HEK293 (cell line): ENCODE measurements around the gene ZNF710.

Experiments used
- CTCF ChIA-PET: fragments of 350-600 bp; formaldehyde crosslinking; extraction: SDS; loops from one replicate; lab custom pipeline; 2021; ENCODE audit warnings: antibody characterized with exemption; lab: Yijun Ruan, JAX
- POLR2A ChIA-PET: fragments of 300-600 bp; formaldehyde crosslinking; extraction: SDS; loops from one replicate; lab custom pipeline; 2020; ENCODE audit warnings: antibody characterized with exemption, inconsistent platforms; lab: Yijun Ruan, JAX
- H3K27ac ChIP-seq: fragments of 200-500 bp; sonication (Bioruptor generic); 2 replicates; pipeline ENCODE4 v1.5.1; 2014; ENCODE audit warnings: low read depth, low read length, control low read depth, inconsistent platforms; ENCODE audit errors: extremely low read depth
- H3K36me3 ChIP-seq, 2 experiments: fragments of 200-500 bp in 1 of 2; sonication (Bioruptor generic) in 1 of 2; 1 replicate in 1 of 2; 2 replicates in 1 of 2; pipeline ENCODE4 v1.5.1; 2014 to 2017; ENCODE audit warnings: inconsistent platforms in 2 of 2, low read length in 2 of 2; ENCODE audit not compliant: control insufficient read depth in 2 of 2, insufficient read depth in 1 of 2
- H3K4me1 ChIP-seq: fragments of 200-500 bp; sonication (Bioruptor generic); 2 replicates; pipeline ENCODE4 v1.5.1; 2014; ENCODE audit warnings: mild to moderate bottlenecking, low read length, inconsistent platforms; ENCODE audit not compliant: control insufficient read depth, insufficient read depth
- H3K4me3 ChIP-seq: 2 replicates; pipeline ENCODE4 v1.5.1; 2011; ENCODE audit warnings: low read depth, mild to moderate bottlenecking, control low read depth, low read length, moderate library complexity
- H3K9me3 ChIP-seq: fragments of 200-500 bp; sonication (Bioruptor generic); 2 replicates; pipeline ENCODE4 v1.5.1; 2014; ENCODE audit warnings: low read depth, low read length, inconsistent platforms; ENCODE audit not compliant: control insufficient read depth, insufficient read depth
- ATF2 ChIP-seq: fragments of 450-650 bp; formaldehyde crosslinking; IDR thresholded peaks from 2 replicates; pipeline ENCODE4 v1.5.1; 2016; ENCODE audit warnings: missing biosample characterization, missing genetic modification characterization, low read depth
- EGR2 ChIP-seq: fragments of 450-650 bp; formaldehyde crosslinking; IDR thresholded peaks from 2 replicates; pipeline ENCODE4 v1.5.1; 2016; ENCODE audit warnings: low read depth, missing biosample characterization, missing genetic modification characterization
- ELK4 ChIP-seq: IDR thresholded peaks from 2 replicates; pipeline ENCODE4 v1.6.1; 2011; ENCODE audit warnings: mild to moderate bottlenecking, low read depth, low read length, borderline replicate concordance
- GLI2 ChIP-seq: fragments of 450-650 bp; formaldehyde crosslinking; IDR thresholded peaks from 2 replicates; pipeline ENCODE4; 2017; ENCODE audit warnings: missing biosample characterization, missing genetic modification characterization, low read depth, borderline replicate concordance
- GLIS1 ChIP-seq: fragments of 450-650 bp; formaldehyde crosslinking; IDR thresholded peaks from 2 replicates; pipeline ENCODE4 v1.5.1; 2016; ENCODE audit warnings: missing biosample characterization, missing genetic modification characterization
- IKZF3 ChIP-seq: fragments of 450-650 bp; IDR thresholded peaks from 2 replicates; pipeline ENCODE4 v1.5.0; 2018; ENCODE audit warnings: missing biosample characterization, mild to moderate bottlenecking, missing genetic modification characterization, moderate library complexity
- KLF1 ChIP-seq: fragments of 450-650 bp; formaldehyde crosslinking; IDR thresholded peaks from 2 replicates; pipeline ENCODE4 v1.5.1; 2016; ENCODE audit warnings: missing biosample characterization, missing genetic modification characterization
- PRDM1 ChIP-seq: fragments of 450-650 bp; formaldehyde crosslinking; IDR thresholded peaks from 2 replicates; pipeline ENCODE4; 2016; ENCODE audit warnings: missing biosample characterization, missing genetic modification characterization
- YY2 ChIP-seq: fragments of 450-650 bp; formaldehyde crosslinking; IDR thresholded peaks from 2 replicates; pipeline ENCODE4 v1.5.1; 2016; ENCODE audit warnings: missing biosample characterization, missing genetic modification characterization
- ZBTB48 ChIP-seq: fragments of 450-650 bp; formaldehyde crosslinking; IDR thresholded peaks from 2 replicates; pipeline ENCODE4 v1.5.1; 2016; ENCODE audit warnings: missing biosample characterization, missing genetic modification characterization
- ZBTB7A ChIP-seq: fragments of 450-650 bp; formaldehyde crosslinking; IDR thresholded peaks from 2 replicates; pipeline ENCODE4 v1.5.1; 2016; ENCODE audit warnings: low read depth, missing biosample characterization, missing genetic modification characterization
- ZBTB8A ChIP-seq: fragments of 450-650 bp; formaldehyde crosslinking; IDR thresholded peaks from 2 replicates; pipeline ENCODE4 v1.5.1; 2016; ENCODE audit warnings: missing biosample characterization, missing genetic modification characterization
- ZIC2 ChIP-seq: fragments of 450-650 bp; formaldehyde crosslinking; IDR thresholded peaks from 2 replicates; pipeline ENCODE4 v1.5.1; 2016; ENCODE audit warnings: missing biosample characterization, missing genetic modification characterization
- ZNF133 ChIP-seq: fragments of 450-650 bp; formaldehyde crosslinking; IDR thresholded peaks from 2 replicates; pipeline ENCODE4 v1.5.1; 2016; ENCODE audit warnings: missing biosample characterization, missing genetic modification characterization
- ZNF214 ChIP-seq: fragments of 450-650 bp; formaldehyde crosslinking; IDR thresholded peaks from 2 replicates; pipeline ENCODE4 v1.5.1; 2017; ENCODE audit warnings: missing biosample characterization, mild to moderate bottlenecking, missing genetic modification characterization, borderline replicate concordance
- ZNF248 ChIP-seq: fragments of 450-650 bp; formaldehyde crosslinking; IDR thresholded peaks from 2 replicates; pipeline ENCODE4 v1.5.1; 2017; ENCODE audit warnings: missing biosample characterization, missing genetic modification characterization
- ZNF473 ChIP-seq: fragments of 450-650 bp; formaldehyde crosslinking; IDR thresholded peaks from 2 replicates; pipeline ENCODE4 v1.5.1; 2017; ENCODE audit warnings: missing biosample characterization, missing genetic modification characterization
- ZNF610 ChIP-seq: fragments of 450-650 bp; formaldehyde crosslinking; IDR thresholded peaks from 2 replicates; pipeline ENCODE4 v1.5.1; 2016; ENCODE audit warnings: missing biosample characterization, missing genetic modification characterization, borderline replicate concordance
- ZNF623 ChIP-seq: fragments of 450-650 bp; formaldehyde crosslinking; IDR thresholded peaks from 2 replicates; pipeline ENCODE4 v1.5.1; 2016; ENCODE audit warnings: missing biosample characterization, missing genetic modification characterization
- ZNF704 ChIP-seq: fragments of 450-650 bp; formaldehyde crosslinking; IDR thresholded peaks from 2 replicates; pipeline ENCODE4 v1.5.1; 2016; ENCODE audit warnings: missing biosample characterization, missing genetic modification characterization
- ZNF747 ChIP-seq: fragments of 450-650 bp; formaldehyde crosslinking; IDR thresholded peaks from 2 replicates; pipeline ENCODE4 v1.5.1; 2016; ENCODE audit warnings: missing biosample characterization, missing genetic modification characterization
- ZNF843 ChIP-seq: fragments of 450-650 bp; formaldehyde crosslinking; IDR thresholded peaks from 2 replicates; pipeline ENCODE4 v1.5.1; 2016; ENCODE audit warnings: missing biosample characterization, missing genetic modification characterization
- ZSCAN5A ChIP-seq: fragments of 450-650 bp; formaldehyde crosslinking; IDR thresholded peaks from 2 replicates; pipeline ENCODE4 v1.5.1; 2016; ENCODE audit warnings: missing biosample characterization, missing genetic modification characterization
- TF ChIP-seq, protein P1 (sequence below): fragments of 450-650 bp; formaldehyde crosslinking; IDR thresholded peaks from 2 replicates; pipeline ENCODE4 v1.5.1; 2016; ENCODE audit warnings: missing biosample characterization, missing genetic modification characterization

The ZNF710 gene

GRCh38 chr15:90054618-90055097, 53.5 kb downstream of the ZNF710 start:
- Histone ChIP-seq H3K27ac (peak overlapping the region; percentile 11; the same call in 1 of the 2 replicates), H3K36me3 (no peaks in the 10 kb centered on the region), H3K4me3 (no peak overlapping the region), H3K9me3 (no peaks in the 10 kb centered on the region), H3K4me1 (peaks cover 9% of the 10 kb centered on the region)
- TF ChIP-seq ZIC2 (tag by site-specific recombination) (0 out of 2 replicates have a peak, but pooled peaks have one; percentile 11), ZBTB8A (tag by site-specific recombination) (peak; percentile 46; the same call in 1 of the 2 replicates), ZSCAN5A (tag by site-specific recombination) (no peak), IKZF3 (tag by site-specific recombination) (peak; percentile 33; the same call in 1 of the 2 replicates), ZNF623 (no peak), GLIS1 (peak; percentile 36; the same call in 1 of the 2 replicates), ZBTB48 (tag by site-specific recombination) (0 out of 2 replicates have a peak, but pooled peaks have one; percentile 38)
- POLR2A ChIA-PET, result interaction anchor here (0.5 kb wide), 1 partner anchor 88 kb away, joined by 5 read pairs; no protein-coding TSS in a partner anchor
- CTCF ChIA-PET, result interaction anchor here (0.6 to 3.2 kb wide), 4 partner anchors 16 to 265 kb away, joined by 3 to 17 read pairs (median 4); no protein-coding TSS in a partner anchor

DNA sequence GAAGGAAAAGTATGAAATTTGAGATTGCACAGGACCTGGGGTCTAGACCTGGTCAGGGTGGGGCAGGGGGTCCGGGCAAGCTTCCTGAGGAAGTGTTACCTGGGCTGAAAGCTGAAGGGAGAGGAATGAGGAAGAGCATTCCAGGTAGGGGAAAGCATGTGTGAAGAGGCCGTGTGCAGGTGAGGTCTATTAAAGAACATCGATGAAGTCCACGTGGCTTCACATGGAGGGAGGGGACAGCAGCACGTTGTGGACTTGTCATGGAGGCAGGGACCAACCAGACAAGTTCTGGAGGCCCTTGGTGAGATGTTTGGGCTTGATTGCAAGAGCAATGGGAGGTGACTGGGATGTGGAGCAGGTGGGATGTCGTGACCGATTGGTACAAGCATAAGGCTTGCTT, 54.1 kb downstream of the ZNF710 start:
- POLR2A ChIA-PET, result interaction anchor here (0.5 kb wide), 1 partner anchor 89 kb away, joined by 5 read pairs; no protein-coding TSS in a partner anchor
- H3K4me3 ChIP-seq, result no peak overlapping the region
- no peaks in the 10 kb centered on the region for H3K9me3 ChIP-seq
- H3K36me3 ChIP-seq, result no peaks in the 10 kb centered on the region
- no peak for TF ChIP-seq ZNF214 (tag by site-specific recombination)
- TF ChIP-seq ZNF704 (tag by site-specific recombination), result no peak
- no peak for TF ChIP-seq ZNF248
- TF ChIP-seq, protein P1, sequence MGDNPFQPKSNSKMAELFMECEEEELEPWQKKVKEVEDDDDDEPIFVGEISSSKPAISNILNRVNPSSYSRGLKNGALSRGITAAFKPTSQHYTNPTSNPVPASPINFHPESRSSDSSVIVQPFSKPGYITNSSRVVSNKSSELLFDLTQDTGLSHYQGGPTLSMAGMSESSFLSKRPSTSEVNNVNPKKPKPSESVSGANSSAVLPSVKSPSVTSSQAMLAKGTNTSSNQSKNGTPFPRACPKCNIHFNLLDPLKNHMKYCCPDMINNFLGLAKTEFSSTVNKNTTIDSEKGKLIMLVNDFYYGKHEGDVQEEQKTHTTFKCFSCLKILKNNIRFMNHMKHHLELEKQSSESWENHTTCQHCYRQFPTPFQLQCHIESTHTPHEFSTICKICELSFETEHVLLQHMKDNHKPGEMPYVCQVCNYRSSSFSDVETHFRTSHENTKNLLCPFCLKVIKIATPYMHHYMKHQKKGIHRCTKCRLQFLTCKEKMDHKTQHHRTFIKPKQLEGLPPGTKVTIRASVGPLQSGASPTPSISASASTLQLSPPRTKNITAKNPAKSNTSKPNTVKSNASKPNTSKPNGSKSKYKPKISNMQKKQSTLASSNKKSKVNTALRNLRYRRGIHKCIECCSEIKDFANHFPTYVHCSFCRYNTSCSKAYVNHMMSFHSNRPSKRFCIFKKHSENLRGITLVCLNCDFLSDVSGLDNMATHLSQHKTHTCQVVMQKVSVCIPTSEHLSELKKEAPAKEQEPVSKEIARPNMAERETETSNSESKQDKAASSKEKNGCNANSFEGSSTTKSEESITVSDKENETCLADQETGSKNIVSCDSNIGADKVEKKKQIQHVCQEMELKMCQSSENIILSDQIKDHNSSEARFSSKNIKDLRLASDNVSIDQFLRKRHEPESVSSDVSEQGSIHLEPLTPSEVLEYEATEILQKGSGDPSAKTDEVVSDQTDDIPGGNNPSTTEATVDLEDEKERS (tag by site-specific recombination), result no peak
- no peak for TF ChIP-seq PRDM1
- TF ChIP-seq KLF1 (tag by site-specific recombination), result no peak
- H3K4me1 ChIP-seq, result peaks cover 9% of the 10 kb centered on the region
- CTCF ChIA-PET, result interaction anchor here (0.6 to 3.2 kb wide), 5 partner anchors 16 to 265 kb away, joined by 3 to 17 read pairs (median 4); no protein-coding TSS in a partner anchor
- H3K27ac ChIP-seq, result no peak overlapping the region

DNA sequence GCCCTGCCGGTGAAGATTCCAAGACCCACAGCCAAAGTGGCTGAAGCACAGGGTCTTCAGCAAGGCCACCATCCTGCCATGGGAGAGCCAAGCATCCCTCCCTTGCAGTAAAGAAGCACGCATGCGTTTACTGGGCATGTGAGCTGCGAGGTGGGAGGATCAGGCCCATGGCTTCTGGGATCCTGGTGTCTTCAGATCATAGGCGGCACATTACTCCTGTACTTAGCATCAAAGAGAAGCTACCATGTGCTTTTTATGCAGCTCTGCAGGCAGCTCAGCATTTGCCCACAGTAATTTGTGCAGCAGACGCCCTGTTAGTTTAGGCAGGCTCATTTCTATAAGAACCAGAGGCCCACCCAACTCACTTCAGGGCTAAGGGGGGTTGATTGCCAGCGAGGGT, 55.4 kb downstream of the ZNF710 start:
- Histone ChIP-seq H3K4me1 (peaks cover 9% of the 10 kb centered on the region), H3K4me3 (no peak overlapping the region), H3K9me3 (no peaks in the 10 kb centered on the region), H3K36me3 (no peaks in the 10 kb centered on the region), H3K27ac (no peak overlapping the region)
- POLR2A ChIA-PET, result no interaction called here
- CTCF ChIA-PET, result interaction anchor here (3.2 kb wide), 1 partner anchor 14 kb away, joined by 17 read pairs; no protein-coding TSS in a partner anchor
- TF ChIP-seq ZNF747 (tag by site-specific recombination) (no peak), ZNF843 (tag by site-specific recombination) (no peak), ZNF610 (tag by site-specific recombination) (no peak), ATF2 (tag by site-specific recombination) (no peak), YY2 (no peak), GLI2 (tag by site-specific recombination) (no peak), ZNF473 (tag by site-specific recombination) (no peak), ZNF133 (tag by site-specific recombination) (no peak), ZNF248 (no peak), ELK4 (no peak), EGR2 (tag by site-specific recombination) (no peak), ZBTB7A (tag by site-specific recombination) (no peak)
